Lung (tissue), 12 donors: ENCODE data around the gene GABRR2. TPM values are rescaled to one million over a fixed set of nuclear protein-coding genes. Genes with fewer than 3 reads are reported as not detected.

Experiments used
- ATAC-seq: fragments of 200-7000 bp; cut with Tn5 transposase; one replicate; pipeline ENCODE4 v1.9.1; 2020; ENCODE audit warnings: moderate number of reproducible peaks; ENCODE audit not compliant: insufficient read depth, low FRiP score
- DNase-seq, 3 donors: peaks; one replicate each; pipeline ENCODE4 v3.0.0-alpha.2; 2013 to 2017
- H3K27ac ChIP-seq, 2 donors: one replicate each; pipeline ENCODE4 v1.5.1; 2013; ENCODE audit warnings: mild to moderate bottlenecking in 2 of 2, moderate library complexity in 2 of 2, control low read depth in 1 of 2, inconsistent platforms in 1 of 2, low read depth in 1 of 2, low read length in 1 of 2
- H3K27me3 ChIP-seq, 3 donors: one replicate each; pipeline ENCODE4 v1.5.1; 2013; ENCODE audit warnings: low read length in 2 of 3; ENCODE audit not compliant: control insufficient read depth in 3 of 3, insufficient read depth in 3 of 3
- H3K36me3 ChIP-seq, 4 donors: one replicate each; pipeline ENCODE4 v1.5.1; 2013; ENCODE audit warnings: low read length in 4 of 4, mild to moderate bottlenecking in 1 of 4, moderate library complexity in 1 of 4; ENCODE audit not compliant: control insufficient read depth in 4 of 4, insufficient read depth in 4 of 4
- H3K4me1 ChIP-seq, 5 donors: one replicate each; pipeline ENCODE4 v1.5.1; 2013; ENCODE audit warnings: low read length in 5 of 5, mild to moderate bottlenecking in 2 of 5, moderate library complexity in 1 of 5; ENCODE audit not compliant: control insufficient read depth in 5 of 5, insufficient read depth in 5 of 5
- H3K4me3 ChIP-seq: one replicate; pipeline ENCODE4 v1.5.1; 2013; ENCODE audit warnings: mild to moderate bottlenecking, control low read depth, moderate library complexity
- H3K9ac ChIP-seq, 2 donors: one replicate each; pipeline ENCODE4 v1.5.1; 2013; ENCODE audit warnings: low read length in 2 of 2, control low read depth in 1 of 2; ENCODE audit not compliant: insufficient read depth in 1 of 2
- H3K9me3 ChIP-seq, 4 donors: one replicate each; pipeline ENCODE4 v1.5.1; 2013; ENCODE audit warnings: low read length in 3 of 4, mild to moderate bottlenecking in 1 of 4, moderate library complexity in 1 of 4; ENCODE audit not compliant: control insufficient read depth in 4 of 4, insufficient read depth in 3 of 4
- WGBS, 2 donors: extraction: QIAGEN DNeasy Blood & Tissue Kit; methylation state at CpG; one replicate each; pipeline ENCODE4 v1.1.7; 2013; 5-methylcytosine and 5-hydroxymethylcytosine counted together
- polyA plus RNA-seq, 2 donors: library from polyadenylated mRNA; stranded (reverse); fragments of 200-250 nt; gene quantifications; one replicate each; pipeline ENCODE4 v1.2.1, GENCODE V29; 2013
- total RNA-seq, 2 donors: library from RNA; depleted of rRNA in 1 of 2; stranded (reverse); fragments of >200 nt in 1 of 2; gene quantifications; one replicate each; pipeline ENCODE4 v1.2.1, GENCODE V29; 2014 to 2021
- TF ChIP-seq, protein P1 (sequence below): IDR thresholded peaks from 2 replicates; pipeline ENCODE4 v1.5.1; 2012; ENCODE audit warnings: mild to moderate bottlenecking; ENCODE audit errors: control extremely low read depth, extremely low read depth
- donor health status: control.
- donor health status: control.
- donor health status: Bipolar disorder and iron deficiency.
- donor health status: healthy.
- donor health status: DM: yes; HTN: yes; CAD: no.

GABRR2 gene
- total and polyA plus RNA-seq, 4 donors: 0.33 to 1.5 (median 1.4) TPM

- 95 to 96% methylated on average over 10 of the region's 10 CpGs for WGBS, 2 donors
- no peak for ATAC-seq
- TF ChIP-seq, protein P1, sequence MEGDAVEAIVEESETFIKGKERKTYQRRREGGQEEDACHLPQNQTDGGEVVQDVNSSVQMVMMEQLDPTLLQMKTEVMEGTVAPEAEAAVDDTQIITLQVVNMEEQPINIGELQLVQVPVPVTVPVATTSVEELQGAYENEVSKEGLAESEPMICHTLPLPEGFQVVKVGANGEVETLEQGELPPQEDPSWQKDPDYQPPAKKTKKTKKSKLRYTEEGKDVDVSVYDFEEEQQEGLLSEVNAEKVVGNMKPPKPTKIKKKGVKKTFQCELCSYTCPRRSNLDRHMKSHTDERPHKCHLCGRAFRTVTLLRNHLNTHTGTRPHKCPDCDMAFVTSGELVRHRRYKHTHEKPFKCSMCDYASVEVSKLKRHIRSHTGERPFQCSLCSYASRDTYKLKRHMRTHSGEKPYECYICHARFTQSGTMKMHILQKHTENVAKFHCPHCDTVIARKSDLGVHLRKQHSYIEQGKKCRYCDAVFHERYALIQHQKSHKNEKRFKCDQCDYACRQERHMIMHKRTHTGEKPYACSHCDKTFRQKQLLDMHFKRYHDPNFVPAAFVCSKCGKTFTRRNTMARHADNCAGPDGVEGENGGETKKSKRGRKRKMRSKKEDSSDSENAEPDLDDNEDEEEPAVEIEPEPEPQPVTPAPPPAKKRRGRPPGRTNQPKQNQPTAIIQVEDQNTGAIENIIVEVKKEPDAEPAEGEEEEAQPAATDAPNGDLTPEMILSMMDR: no peak
These were observed 63.1 kb downstream of the GABRR2 start for GRCh38 chr6:89251976-89252375.

DNA sequence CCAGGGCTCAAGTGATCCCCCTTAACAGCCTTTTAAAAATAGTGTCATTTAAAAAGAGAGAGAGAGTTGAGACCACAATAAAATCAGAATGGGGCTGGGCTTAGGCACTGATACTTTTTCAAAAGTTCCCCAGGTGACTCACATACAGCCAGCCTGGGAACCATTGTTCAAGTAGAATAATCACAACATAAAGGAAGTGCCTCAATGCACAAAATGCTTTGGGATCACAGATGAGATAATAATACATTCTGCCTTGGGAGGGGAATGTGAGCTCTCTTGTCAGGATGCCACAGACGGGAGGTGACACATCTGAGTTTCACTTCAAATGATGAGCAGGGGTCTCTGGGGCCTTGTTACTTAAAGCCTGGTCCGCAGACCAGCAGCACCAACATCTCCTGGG, 63.9 kb downstream of the GABRR2 start:
- TF ChIP-seq, protein P1: no peak
- no peaks in the 10 kb centered on the region for H3K36me3 ChIP-seq
- 80 to 90% methylated on average over 2 of the region's 2 CpGs for WGBS, 2 donors
- H3K4me3 ChIP-seq: no peak overlapping the region
- H3K27ac ChIP-seq: no peak overlapping the region
- DNase-seq: no peak
- H3K27me3 ChIP-seq: no peaks in the 10 kb centered on the region
- no peak for ATAC-seq
- no peaks in the 10 kb centered on the region for H3K4me1 ChIP-seq
- no peak overlapping the region for H3K9ac ChIP-seq
- peaks cover 0 to 2% (median 0%) of the 10 kb centered on the region in 4 donors for H3K9me3 ChIP-seq

More at GRCh38 chr6:89251976-89252375, 63.1 kb downstream of the GABRR2 start:
- Histone ChIP-seq H3K9me3 (peaks cover 0 to 2% (median 0%) of the 10 kb centered on the region in 4 donors), H3K9ac (no peak overlapping the region), H3K4me1 (no peaks in the 10 kb centered on the region), H3K27ac (no peak overlapping the region), H3K27me3 (no peaks in the 10 kb centered on the region), H3K36me3 (no peaks in the 10 kb centered on the region), H3K4me3 (no peak overlapping the region)
- no peak for DNase-seq

DNA sequence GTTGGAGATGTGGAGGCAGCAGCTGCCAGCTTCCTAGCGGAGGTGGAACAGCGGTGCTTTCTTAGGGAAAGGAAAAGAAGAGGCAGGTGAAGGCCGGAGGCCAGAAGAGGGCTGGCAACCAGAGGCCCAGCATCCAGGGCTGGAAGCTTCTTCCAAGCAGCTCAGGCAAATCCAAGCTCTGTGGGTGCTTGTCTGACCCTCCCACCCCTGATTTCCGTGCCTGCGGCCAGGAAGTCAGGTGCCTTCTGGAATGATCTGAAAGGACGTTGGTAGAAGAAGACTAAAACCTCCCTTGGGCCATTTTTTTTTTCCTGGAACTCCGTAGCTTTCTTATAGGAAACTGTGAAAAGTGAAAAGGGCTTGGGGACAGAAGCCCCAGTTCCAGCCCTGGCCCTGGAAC, 64.9 kb downstream of the GABRR2 start:
- no peaks in the 10 kb centered on the region for H3K27me3 ChIP-seq
- no peak overlapping the region for H3K4me3 ChIP-seq
- no peak overlapping the region for H3K27ac ChIP-seq
- WGBS, 2 donors: 78 to 86% methylated on average over 7 of the region's 7 CpGs
- no peak overlapping the region for H3K9ac ChIP-seq
- ATAC-seq (no peak), DNase-seq (no peak)
- no peaks in the 10 kb centered on the region for H3K9me3 ChIP-seq
- TF ChIP-seq, protein P1: no peak
- no peaks in the 10 kb centered on the region for H3K36me3 ChIP-seq
- H3K4me1 ChIP-seq: no peaks in the 10 kb centered on the region
